Type B pancreatic cell (in vitro differentiated cells): ENCODE data around the gene LRMDA. TPM values are rescaled to one million over a fixed set of nuclear protein-coding genes. Genes with fewer than 3 reads are reported as not detected.

Experiments
- DNase-seq: peaks from one replicate; pipeline ENCODE4 v3.0.0; 2021; ENCODE audit warnings: mixed read lengths; ENCODE audit not compliant: unreplicated experiment; ENCODE audit errors: extremely low spot score
- H3K27ac Mint-ChIP-seq: 2 replicates; pipeline ENCODE4 v1.8.0; 2021; ENCODE audit warnings: mild to moderate bottlenecking, mixed read lengths
- H3K27me3 Mint-ChIP-seq: 2 replicates; pipeline ENCODE4 v1.8.0; 2021; ENCODE audit warnings: mixed read lengths
- H3K36me3 Mint-ChIP-seq: 2 replicates; pipeline ENCODE4 v1.8.0; 2021; ENCODE audit warnings: mixed read lengths
- H3K4me1 Mint-ChIP-seq: one replicate; pipeline ENCODE4 v1.8.0; 2021; ENCODE audit warnings: mixed read lengths; ENCODE audit not compliant: unreplicated experiment
- H3K4me3 Mint-ChIP-seq: 2 replicates; pipeline ENCODE4 v1.8.0; 2021; ENCODE audit warnings: mild to moderate bottlenecking, mixed read lengths
- H3K9me3 Mint-ChIP-seq: 2 replicates; pipeline ENCODE4 v1.8.0; 2021; ENCODE audit warnings: mixed read lengths
- CTCF ChIP-seq: fragments of 200-600 bp; sonication (generic); conservative IDR thresholded peaks from 2 replicates; pipeline ENCODE4 v1.5.0; 2021; ENCODE audit warnings: antibody characterized with exemption, mild to moderate bottlenecking
- total RNA-seq: library from RNA; stranded (reverse); gene quantifications from 2 replicates; pipeline ENCODE4 v1.2.1, GENCODE V29; 2021; ENCODE audit warnings: low replicate concordance

Gene LRMDA
- total RNA-seq, 1 donor from 2014 or later = 2.0 TPM

- Mint-ChIP-seq H3K4me3 (no peak overlapping the region), H3K27ac (no peak overlapping the region), H3K4me1 (peaks cover 6% of the 10 kb centered on the region), H3K36me3 (no peaks in the 10 kb centered on the region), H3K27me3 (peaks cover 5% of the 10 kb centered on the region), H3K9me3 (peaks cover 8% of the 10 kb centered on the region)
- DNase-seq = no peak
- TF ChIP-seq CTCF = no peak
These were observed 786.6 kb downstream of the LRMDA start for GRCh38 chr10:76218035-76218434.

GRCh38 chr10:76229341-76229740, 797.9 kb downstream of the LRMDA start:
- Mint-ChIP-seq H3K27ac (no peak overlapping the region), H3K9me3 (peaks cover 5% of the 10 kb centered on the region), H3K4me1 (peaks cover 12% of the 10 kb centered on the region), H3K4me3 (no peak overlapping the region), H3K36me3 (peaks cover 4% of the 10 kb centered on the region), H3K27me3 (peaks cover 15% of the 10 kb centered on the region)
- TF ChIP-seq CTCF = no peak
- DNase-seq = no peak

- peaks cover 4% of the 10 kb centered on the region for H3K36me3 Mint-ChIP-seq
- H3K4me1 Mint-ChIP-seq = peaks cover 12% of the 10 kb centered on the region
- TF ChIP-seq CTCF = no peak
- no peak overlapping the region for H3K4me3 Mint-ChIP-seq
- peaks cover 15% of the 10 kb centered on the region for H3K27me3 Mint-ChIP-seq
- no peak for DNase-seq
- peaks cover 5% of the 10 kb centered on the region for H3K9me3 Mint-ChIP-seq
- H3K27ac Mint-ChIP-seq = no peak overlapping the region
These were observed 799.5 kb downstream of the LRMDA start for GRCh38 chr10:76230921-76231285.

- Mint-ChIP-seq H3K4me3 (no peak overlapping the region), H3K9me3 (peaks cover 5% of the 10 kb centered on the region), H3K27ac (no peak overlapping the region), H3K27me3 (peaks cover 14% of the 10 kb centered on the region), H3K4me1 (peaks cover 12% of the 10 kb centered on the region), H3K36me3 (peaks cover 4% of the 10 kb centered on the region)
- no peak for DNase-seq
- TF ChIP-seq CTCF = no peak
These were observed 800.0 kb downstream of the LRMDA start for GRCh38 chr10:76231286-76231934.

- peaks cover 6% of the 10 kb centered on the region for H3K27me3 Mint-ChIP-seq
- TF ChIP-seq CTCF = no peak
- peaks cover 12% of the 10 kb centered on the region for H3K4me1 Mint-ChIP-seq
These were observed 803.2 kb downstream of the LRMDA start for GRCh38 chr10:76234499-76235226.

More at GRCh38 chr10:76234499-76235226, 803.2 kb downstream of the LRMDA start:
- no peak overlapping the region for H3K27ac Mint-ChIP-seq
- no peak for DNase-seq
- H3K4me3 Mint-ChIP-seq = no peak overlapping the region
- H3K36me3 Mint-ChIP-seq = peaks cover 4% of the 10 kb centered on the region
- peaks cover 9% of the 10 kb centered on the region for H3K9me3 Mint-ChIP-seq
